Right cardiac atrium (tissue), 5 donors: ENCODE results near the gene URB1. TPM values are rescaled to one million over a fixed set of nuclear protein-coding genes. Genes with fewer than 3 reads are reported as not detected.
"Not testable (repeated sequence)": the region's sequence is repeated elsewhere in the genome, so short reads cannot be mapped to it uniquely, and the experiment has no call there.

ENCODE experiments used
- ATAC-seq, 2 donors: fragments of 200-7000 bp; cut with Tn5 transposase; one replicate each; pipeline versions ENCODE4 v1.8.0 to v1.9.1; 2020; ENCODE audit warnings: moderate library complexity in 2 of 2, mild to moderate bottlenecking in 1 of 2
- DNase-seq, 3 donors: peaks; one replicate each; pipeline ENCODE4 v3.0.0-alpha.2; 2020
- H3K27ac ChIP-seq: one replicate; pipeline ENCODE4 v1.5.1; 2013; ENCODE audit warnings: mild to moderate bottlenecking, low read length, control low read depth, moderate library complexity
- H3K27me3 ChIP-seq: one replicate; pipeline ENCODE4 v1.6.1; 2013; ENCODE audit not compliant: control insufficient read depth, insufficient read depth
- H3K4me1 ChIP-seq: one replicate; pipeline ENCODE4 v1.6.1; 2013; ENCODE audit warnings: low read length; ENCODE audit not compliant: control insufficient read depth, insufficient read depth
- H3K4me3 ChIP-seq: one replicate; pipeline ENCODE4 v1.5.1; 2013; ENCODE audit warnings: low read length, control low read depth
- H3K9me3 ChIP-seq: one replicate; pipeline ENCODE4 v1.6.1; 2013; ENCODE audit warnings: low read length; ENCODE audit not compliant: control insufficient read depth
- WGBS: extraction: QIAGEN DNeasy Blood & Tissue Kit; methylation state at CpG from one replicate; pipeline ENCODE4 v1.1.7; 2013; 5-methylcytosine and 5-hydroxymethylcytosine counted together
- intact Hi-C, 4 donors: fragments of 100-400 bp; cut with DNase I; formaldehyde crosslinking; loops; one replicate each; pipeline versions ENCODE4 v1.11.0 to v1.14.0; 2022 to 2023
- polyA plus RNA-seq: library from polyadenylated mRNA; stranded (reverse); fragments of 200-250 nt; gene quantifications from one replicate; pipeline ENCODE4 v1.2.3, GENCODE V29; 2013
- total RNA-seq, 4 donors: library from RNA; stranded (reverse); fragmentation: NEBNext Ultra II Directional; extraction: Animal tissue kit (Norgen Biotek cat#: 25700); gene quantifications; one replicate each; pipeline ENCODE4 v1.2.1, GENCODE V29; 2021
- donor health status: healthy with polysubstance abuse.
- donor health status: DM: no; HTN: yes; CAD: no.
- donor health status: DM: no; HTN: no; CAD: no.
- donor health status: DM: no; HTN: yes; CAD: no; lungs with severe emphysema.
- donor health status: DM: yes; HTN: yes; CAD: no.

URB1 gene
- total and polyA plus RNA-seq, 5 donors = 3.3 to 13.8 (median 9.8) TPM

DNA sequence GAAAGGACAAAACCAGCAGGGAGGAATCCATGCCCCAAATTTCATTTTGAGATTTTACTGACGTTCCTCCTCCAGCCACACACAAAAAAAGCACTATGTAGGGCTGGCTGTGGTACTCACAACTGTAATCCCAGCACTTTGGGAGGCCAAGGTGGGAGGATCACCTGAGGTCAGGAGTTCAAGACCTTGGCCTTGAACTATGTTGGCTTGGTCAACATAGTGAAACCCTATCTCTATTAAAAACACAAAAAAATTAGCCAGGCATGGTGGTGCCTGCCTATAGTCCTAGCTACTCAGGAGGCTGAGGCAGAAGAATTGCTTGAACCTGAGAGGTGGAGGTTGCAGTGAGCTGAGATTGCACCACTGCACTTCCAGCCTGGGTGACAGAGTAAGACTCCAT is 23.9 kb downstream of the URB1 start:
- DNase-seq, ATAC-seq, H3K27me3 ChIP-seq, H3K4me1 ChIP-seq, H3K27ac ChIP-seq, H3K4me3 ChIP-seq, H3K9me3 ChIP-seq, intact Hi-C loops: not testable (repeated sequence)
- 70% methylated on average over 1 of the region's 1 CpG for WGBS

DNA sequence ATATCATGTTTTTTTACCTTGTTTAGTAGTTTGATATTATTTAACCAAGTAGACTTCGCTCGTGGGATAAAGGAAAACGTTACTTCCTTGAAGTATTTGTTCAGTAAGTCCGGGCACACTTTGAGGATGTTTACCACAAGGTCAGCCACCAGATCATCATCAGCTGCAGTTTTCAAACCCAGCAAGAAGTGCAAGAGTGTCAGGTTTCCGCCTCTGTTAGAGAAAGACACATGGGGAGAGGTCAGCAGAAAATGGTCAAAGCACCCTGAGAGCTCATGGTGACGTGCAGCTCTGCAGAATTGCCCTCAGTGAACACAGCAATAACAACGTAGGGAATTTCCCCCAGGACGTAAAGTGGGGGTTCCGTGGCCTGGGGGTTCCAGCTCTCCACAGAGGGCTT is 24.4 kb downstream of the URB1 start:
- Histone ChIP-seq H3K9me3 (no peaks in the 10 kb centered on the region), H3K27ac (no peak overlapping the region), H3K4me1 (peaks cover 6% of the 10 kb centered on the region), H3K27me3 (no peaks in the 10 kb centered on the region), H3K4me3 (no peak overlapping the region)
- intact Hi-C loops = no loop called here
- no peak for DNase-seq
- no peak for ATAC-seq
- 76% methylated on average over 9 of the region's 9 CpGs for WGBS

DNA sequence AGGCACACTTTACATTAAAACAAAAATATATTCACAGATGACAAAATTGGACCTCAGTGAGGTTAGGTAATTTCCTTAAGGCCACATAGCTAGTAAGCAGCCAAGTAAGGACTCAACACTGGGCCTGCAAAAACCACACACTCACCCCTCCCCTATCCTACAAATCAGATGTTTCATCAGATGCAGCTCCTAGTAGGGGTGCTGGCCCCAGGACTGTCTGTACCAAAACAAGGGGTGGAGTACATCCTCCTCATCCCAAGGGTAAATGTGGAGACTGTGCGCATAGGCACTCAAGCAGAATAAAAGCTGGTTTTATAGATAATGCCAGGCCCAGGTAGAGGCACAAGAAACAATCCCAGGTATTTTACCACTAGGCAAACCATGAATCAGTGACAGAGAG is 25.7 kb downstream of the URB1 start:
- intact Hi-C loops = no loop called here
- no peak for ATAC-seq
- H3K27ac ChIP-seq = no peak overlapping the region
- no peaks in the 10 kb centered on the region for H3K27me3 ChIP-seq
- no peaks in the 10 kb centered on the region for H3K9me3 ChIP-seq
- DNase-seq = no peak
- no peak overlapping the region for H3K4me3 ChIP-seq
- H3K4me1 ChIP-seq = peaks cover 6% of the 10 kb centered on the region
- WGBS = 95% methylated on average over 1 of the region's 1 CpG

- Histone ChIP-seq H3K4me1 (peaks cover 3% of the 10 kb centered on the region), H3K9me3 (no peaks in the 10 kb centered on the region), H3K27me3 (no peaks in the 10 kb centered on the region), H3K4me3 (no peak overlapping the region), H3K27ac (no peak overlapping the region)
- no peak for ATAC-seq
- no peak for DNase-seq
- intact Hi-C loops = no loop called here
- WGBS = 93% methylated on average over 4 of the region's 4 CpGs
Measured at GRCh38 chr21:32366191-32366590, 26.6 kb downstream of the URB1 start.

- no peak for DNase-seq
Measured at GRCh38 chr21:32364796-32365195, 28.0 kb downstream of the URB1 start.

GRCh38 chr21:32364387-32364786 is 28.4 kb downstream of the URB1 start:
- intact Hi-C loops = no loop called here
- H3K4me1 ChIP-seq = peaks cover 3% of the 10 kb centered on the region
- H3K4me3 ChIP-seq = no peak overlapping the region
- H3K27ac ChIP-seq = peak overlapping the region; percentile 68
- ATAC-seq (peak; percentile 75 to 95), DNase-seq (peak; percentile 40 to 69 (median 59))
- WGBS = 61% methylated on average over 7 of the region's 7 CpGs
- H3K9me3 ChIP-seq = no peaks in the 10 kb centered on the region
- H3K27me3 ChIP-seq = no peaks in the 10 kb centered on the region

More at GRCh38 chr21:32364796-32365195, 28.0 kb downstream of the URB1 start:
- no peaks in the 10 kb centered on the region for H3K27me3 ChIP-seq
- 68% methylated on average over 4 of the region's 4 CpGs for WGBS
- H3K27ac ChIP-seq = peak overlapping the region; percentile 69
- H3K9me3 ChIP-seq = no peaks in the 10 kb centered on the region
- intact Hi-C loops = no loop called here
- H3K4me3 ChIP-seq = no peak overlapping the region
- ATAC-seq = peak in 1 of 2 donors; percentile 55
- H3K4me1 ChIP-seq = peaks cover 3% of the 10 kb centered on the region

DNA sequence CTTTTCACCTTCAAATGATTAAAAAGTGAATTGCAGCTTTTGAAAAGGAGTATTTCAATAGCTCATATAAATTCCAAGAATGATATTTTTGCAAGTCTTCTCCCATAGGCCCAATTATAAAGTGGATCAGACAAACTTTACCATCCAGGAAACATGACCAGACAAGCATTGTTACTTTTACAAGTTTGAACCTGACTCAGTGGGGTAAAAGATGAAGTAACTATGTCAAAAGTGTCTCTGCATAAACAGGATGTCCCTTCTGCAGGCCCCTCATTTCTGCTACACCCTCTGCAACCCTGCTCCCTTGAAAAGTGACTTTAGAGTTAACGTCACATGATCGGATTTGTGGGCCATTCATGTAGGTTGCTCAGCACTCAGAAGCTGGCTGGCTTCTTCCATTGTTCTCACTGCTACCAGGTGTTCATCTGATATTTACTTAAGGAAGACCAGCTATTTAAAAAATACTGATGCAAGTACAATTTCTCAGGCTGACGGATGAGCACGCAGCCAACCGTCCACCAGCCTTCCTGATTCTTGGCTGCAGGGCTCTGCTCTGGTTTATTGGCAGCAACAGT is 32.3 kb downstream of the URB1 start:
- DNase-seq (no peak), ATAC-seq (no peak)
- Histone ChIP-seq H3K4me1 (peaks cover 5% of the 10 kb centered on the region), H3K27me3 (no peaks in the 10 kb centered on the region), H3K4me3 (no peak overlapping the region), H3K27ac (no peak overlapping the region), H3K9me3 (no peaks in the 10 kb centered on the region)
- intact Hi-C loops = no loop called here
- WGBS = 81% methylated on average over 5 of the region's 5 CpGs

- 74% methylated on average over 7 of the region's 7 CpGs for WGBS
- ATAC-seq (no peak), DNase-seq (no peak)
- H3K27ac ChIP-seq = no peak overlapping the region
- H3K9me3 ChIP-seq = no peaks in the 10 kb centered on the region
- no peak overlapping the region for H3K4me3 ChIP-seq
- peaks cover 3% of the 10 kb centered on the region for H3K4me1 ChIP-seq
- intact Hi-C loops = no loop called here
- no peaks in the 10 kb centered on the region for H3K27me3 ChIP-seq
Measured at GRCh38 chr21:32359719-32360260, 33.0 kb downstream of the URB1 start.

- Histone ChIP-seq H3K27me3 (no peaks in the 10 kb centered on the region), H3K4me3 (no peak overlapping the region), H3K9me3 (no peaks in the 10 kb centered on the region), H3K4me1 (peaks cover 2% of the 10 kb centered on the region), H3K27ac (peak overlapping the region; percentile 79)
- DNase-seq (no peak), ATAC-seq (peak; percentile 20 to 70)
- WGBS = 65% methylated on average over 1 of the region's 1 CpG
- intact Hi-C loops = no loop called here
Measured at GRCh38 chr21:32356874-32357395, 35.9 kb downstream of the URB1 start.

GRCh38 chr21:32353002-32353711 is 39.7 kb downstream of the URB1 start:
- H3K4me1 ChIP-seq = peaks cover 2% of the 10 kb centered on the region
- no peak overlapping the region for H3K27ac ChIP-seq
- ATAC-seq = no peak
- H3K9me3 ChIP-seq = no peaks in the 10 kb centered on the region
- H3K27me3 ChIP-seq = no peaks in the 10 kb centered on the region
- 95% methylated on average over 8 of the region's 8 CpGs for WGBS
- no peak overlapping the region for H3K4me3 ChIP-seq
- intact Hi-C loops = no loop called here
- no peak for DNase-seq

DNA sequence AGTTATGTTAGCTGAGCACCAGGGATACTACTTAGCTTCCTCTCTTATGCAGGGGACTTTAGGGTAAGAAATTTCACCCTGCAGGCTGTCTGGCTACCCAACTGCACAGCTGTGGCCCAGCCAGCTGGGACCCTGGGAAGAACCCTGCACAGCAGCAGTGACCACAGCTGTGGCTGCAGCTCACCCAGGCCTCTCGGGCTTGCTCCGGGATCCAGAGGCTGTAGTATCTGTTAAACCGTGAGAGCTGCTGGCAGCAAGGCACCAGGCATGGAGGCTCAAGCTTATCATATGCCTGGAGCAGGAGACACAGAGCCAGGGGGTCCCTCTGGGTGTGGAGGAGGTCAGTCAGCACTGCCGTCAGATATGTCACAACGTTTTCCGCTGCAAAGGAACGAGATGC is 40.3 kb downstream of the URB1 start:
- no peaks in the 10 kb centered on the region for H3K9me3 ChIP-seq
- DNase-seq (no peak), ATAC-seq (peak in 1 of 2 donors; percentile 12)
- H3K27me3 ChIP-seq = no peaks in the 10 kb centered on the region
- WGBS = 66% methylated on average over 7 of the region's 7 CpGs
- H3K4me1 ChIP-seq = peaks cover 2% of the 10 kb centered on the region
- intact Hi-C loops = no loop called here
- H3K4me3 ChIP-seq = no peak overlapping the region
- H3K27ac ChIP-seq = no peak overlapping the region
